ENCODE data around the gene METTL16. TPM values are rescaled to one million over a fixed set of nuclear protein-coding genes. Genes with fewer than 3 reads are reported as not detected.

Gene METTL16
- total and polyA plus RNA-seq, 2 donors from 2014 or later, result 18.0 to 37.2 TPM

DNA sequence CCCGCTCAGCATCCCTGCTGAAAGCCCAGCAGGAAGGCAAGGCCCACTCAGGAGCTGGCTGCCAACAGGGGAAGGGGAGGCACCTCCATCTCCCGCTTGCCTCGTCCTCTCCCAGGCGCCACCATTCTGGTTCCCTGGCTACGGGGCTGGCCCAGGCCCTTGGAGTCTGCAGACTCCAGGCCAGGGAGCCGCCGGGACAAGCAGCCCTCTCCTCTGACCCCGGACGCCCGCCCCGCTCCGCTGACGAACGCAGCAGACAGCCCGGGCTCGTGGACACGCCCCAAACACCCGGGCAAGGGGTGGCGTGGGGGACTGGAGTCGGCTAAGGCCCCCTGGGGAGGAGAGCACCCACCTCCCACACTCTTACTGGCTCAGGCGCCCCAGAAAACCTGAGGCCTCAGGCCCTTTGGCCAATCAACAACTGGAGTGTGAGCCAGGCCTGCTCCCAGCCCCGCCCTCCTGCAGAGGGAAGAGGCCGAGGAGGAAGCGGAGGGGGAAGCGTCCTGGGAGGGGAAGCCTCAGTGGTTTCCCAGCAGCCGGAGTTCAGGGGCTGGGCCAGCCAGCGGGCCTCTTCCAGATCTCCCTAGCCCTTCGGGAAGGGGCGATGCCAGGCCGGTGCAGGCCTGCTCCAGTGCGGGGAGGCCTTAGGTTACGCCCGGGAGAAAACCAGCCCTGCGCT, 115.0 kb downstream of the METTL16 start:
- Histone ChIP-seq H3K9ac (ENCODE audit: low read length in 3 of 3) (peak overlapping the region in 2 of 3 donors; percentile 76 to 80), H3K27me3 (ENCODE audit: control insufficient read depth, insufficient read depth, low read length) (no peaks in the 10 kb centered on the region), H3K4me1 (ENCODE audit: control insufficient read depth in 2 of 3, insufficient read depth in 2 of 3, low read depth in 1 of 3, low read length in 3 of 3) (peaks cover 9 to 47% (median 43%) of the 10 kb centered on the region in 3 donors), H3K4me3 (ENCODE audit: low read length in 3 of 3) (peak overlapping the region in 2 of 3 donors; percentile 48 to 53), H3K9me3 (ENCODE audit: control insufficient read depth in 2 of 3, insufficient read depth in 1 of 3, low read length in 3 of 3) (no peaks in the 10 kb centered on the region), H3K27ac (ENCODE audit: low read depth in 2 of 2, low read length in 2 of 2) (peak overlapping the region; percentile 97 to 100), H3K36me3 (ENCODE audit: control insufficient read depth in 2 of 3, insufficient read depth in 3 of 3, low read length in 3 of 3) (no peaks in the 10 kb centered on the region)
- intact Hi-C loops (cut with DNase I), result no loop called here
- FAIRE-seq (peak; percentile 92), DNase-seq (peak; percentile 96 to 99 (median 97))
- TF ChIP-seq, protein P1, sequence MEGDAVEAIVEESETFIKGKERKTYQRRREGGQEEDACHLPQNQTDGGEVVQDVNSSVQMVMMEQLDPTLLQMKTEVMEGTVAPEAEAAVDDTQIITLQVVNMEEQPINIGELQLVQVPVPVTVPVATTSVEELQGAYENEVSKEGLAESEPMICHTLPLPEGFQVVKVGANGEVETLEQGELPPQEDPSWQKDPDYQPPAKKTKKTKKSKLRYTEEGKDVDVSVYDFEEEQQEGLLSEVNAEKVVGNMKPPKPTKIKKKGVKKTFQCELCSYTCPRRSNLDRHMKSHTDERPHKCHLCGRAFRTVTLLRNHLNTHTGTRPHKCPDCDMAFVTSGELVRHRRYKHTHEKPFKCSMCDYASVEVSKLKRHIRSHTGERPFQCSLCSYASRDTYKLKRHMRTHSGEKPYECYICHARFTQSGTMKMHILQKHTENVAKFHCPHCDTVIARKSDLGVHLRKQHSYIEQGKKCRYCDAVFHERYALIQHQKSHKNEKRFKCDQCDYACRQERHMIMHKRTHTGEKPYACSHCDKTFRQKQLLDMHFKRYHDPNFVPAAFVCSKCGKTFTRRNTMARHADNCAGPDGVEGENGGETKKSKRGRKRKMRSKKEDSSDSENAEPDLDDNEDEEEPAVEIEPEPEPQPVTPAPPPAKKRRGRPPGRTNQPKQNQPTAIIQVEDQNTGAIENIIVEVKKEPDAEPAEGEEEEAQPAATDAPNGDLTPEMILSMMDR (IDR thresholded peaks at IDR 0.05; ENCODE audit: borderline replicate concordance, extremely low read depth, insufficient read depth), result no peak

GRCh38 chr17:2396192-2396567, 115.5 kb downstream of the METTL16 start:
- H3K36me3 ChIP-seq (ENCODE audit: control insufficient read depth in 2 of 3, insufficient read depth in 3 of 3, low read length in 3 of 3), result no peaks in the 10 kb centered on the region
- H3K27me3 ChIP-seq (ENCODE audit: control insufficient read depth, insufficient read depth, low read length), result no peaks in the 10 kb centered on the region
- no peaks in the 10 kb centered on the region for H3K9me3 ChIP-seq (ENCODE audit: control insufficient read depth in 2 of 3, insufficient read depth in 1 of 3, low read length in 3 of 3)
- intact Hi-C loops (cut with DNase I), result no loop called here
- H3K9ac ChIP-seq (ENCODE audit: low read length in 3 of 3), result peak overlapping the region in 2 of 3 donors; percentile 76 to 80
- TF ChIP-seq, protein P1 (IDR thresholded peaks at IDR 0.05; ENCODE audit: borderline replicate concordance, extremely low read depth, insufficient read depth), result no peak
- H3K4me1 ChIP-seq (ENCODE audit: control insufficient read depth in 2 of 3, insufficient read depth in 2 of 3, low read depth in 1 of 3, low read length in 3 of 3), result peaks cover 9 to 51% (median 48%) of the 10 kb centered on the region in 3 donors
- peak overlapping the region in 2 of 3 donors; percentile 48 to 53 for H3K4me3 ChIP-seq (ENCODE audit: low read length in 3 of 3)
- FAIRE-seq, result no peak
- DNase-seq, result no peak
- H3K27ac ChIP-seq (ENCODE audit: low read depth in 2 of 2, low read length in 2 of 2), result peak overlapping the region; percentile 97 to 100

GRCh38 chr17:2395258-2396181, 116.2 kb downstream of the METTL16 start:
- Histone ChIP-seq H3K36me3 (ENCODE audit: control insufficient read depth in 2 of 3, insufficient read depth in 3 of 3, low read length in 3 of 3) (no peaks in the 10 kb centered on the region), H3K27me3 (ENCODE audit: control insufficient read depth, insufficient read depth, low read length) (no peaks in the 10 kb centered on the region), H3K4me1 (ENCODE audit: control insufficient read depth in 2 of 3, insufficient read depth in 2 of 3, low read depth in 1 of 3, low read length in 3 of 3) (peaks cover 9 to 51% (median 48%) of the 10 kb centered on the region in 3 donors), H3K9ac (ENCODE audit: low read length in 3 of 3) (peak overlapping the region in 2 of 3 donors; percentile 76 to 80), H3K27ac (ENCODE audit: low read depth in 2 of 2, low read length in 2 of 2) (peak overlapping the region; percentile 97 to 100), H3K4me3 (ENCODE audit: low read length in 3 of 3) (peak overlapping the region in 2 of 3 donors; percentile 48 to 53), H3K9me3 (ENCODE audit: control insufficient read depth in 2 of 3, insufficient read depth in 1 of 3, low read length in 3 of 3) (no peaks in the 10 kb centered on the region)
- intact Hi-C loops (cut with DNase I), result no loop called here
- FAIRE-seq (no peak), DNase-seq (peak in 2 of 5 donors; percentile 67 to 84)
- TF ChIP-seq, protein P1 (IDR thresholded peaks at IDR 0.05; ENCODE audit: borderline replicate concordance, extremely low read depth, insufficient read depth), result no peak

Measured in kidney (tissue), 14 donors.